ENCODE results near the gene SHTN1. TPM values are rescaled to one million over a fixed set of nuclear protein-coding genes. Genes with fewer than 3 reads are reported as not detected.

SHTN1 gene
- total RNA-seq, 2 donors from 2014 or later, result 0.19 to 0.31 TPM

DNA sequence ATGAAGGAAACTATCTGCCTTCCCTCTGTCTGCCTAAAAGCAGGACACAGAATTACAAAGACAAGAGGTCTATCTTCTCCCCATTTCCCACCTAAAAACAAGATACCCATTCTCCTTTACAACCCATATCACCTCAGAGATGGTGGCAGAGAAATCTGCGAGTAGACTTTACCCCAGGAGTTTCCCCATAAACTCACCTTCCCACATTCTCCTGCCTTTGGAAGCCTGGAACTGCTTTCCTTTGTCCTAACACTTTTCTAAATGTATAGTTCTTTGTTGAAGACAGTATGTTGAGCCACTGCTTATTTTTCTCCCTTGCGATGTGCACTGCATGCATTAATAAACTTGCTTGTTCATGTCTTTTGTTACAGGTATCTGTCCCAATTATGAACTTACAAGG is 8.0 kb downstream of the SHTN1 start:
- H3K4me3 Mint-ChIP-seq, result no peak overlapping the region
- H3K36me3 Mint-ChIP-seq (ENCODE audit: insufficient read depth in 2 of 2), result no peaks in the 10 kb centered on the region
- H3K4me1 Mint-ChIP-seq (ENCODE audit: low read depth), result no peaks in the 10 kb centered on the region
- DNase-seq, result no peak
- no peaks in the 10 kb centered on the region for H3K9me3 Mint-ChIP-seq
- H3K27ac Mint-ChIP-seq, result no peak overlapping the region
- no peak for ATAC-seq (replicated peaks in 1 of 2)
- H3K27me3 Mint-ChIP-seq (ENCODE audit: low read depth), result peaks cover 57% of the 10 kb centered on the region

DNA sequence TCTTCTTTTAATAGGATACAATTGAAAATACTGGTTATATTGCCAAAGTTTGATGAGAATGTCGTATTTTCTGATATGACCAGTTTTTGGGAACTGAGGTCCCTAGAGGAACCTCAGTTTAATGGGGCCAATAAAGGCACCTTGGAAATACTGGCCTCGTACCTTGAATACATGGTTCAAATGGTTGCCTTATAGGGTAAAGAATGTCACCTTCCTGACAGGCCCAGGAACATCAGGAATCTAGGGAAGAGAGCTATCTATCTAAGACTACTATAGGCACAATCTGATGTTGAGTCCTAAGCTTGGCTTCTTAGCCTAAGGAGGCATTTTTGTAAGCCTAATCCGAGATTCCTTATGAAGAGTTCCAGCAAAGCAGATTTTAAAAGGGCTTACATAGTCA is 9.3 kb downstream of the SHTN1 start:
- DNase-seq (no peak), ATAC-seq (replicated peaks in 1 of 2) (no peak)
- Mint-ChIP-seq H3K4me1 (ENCODE audit: low read depth) (no peaks in the 10 kb centered on the region), H3K27me3 (ENCODE audit: low read depth) (peaks cover 43% of the 10 kb centered on the region), H3K4me3 (no peak overlapping the region), H3K27ac (no peak overlapping the region), H3K9me3 (no peaks in the 10 kb centered on the region), H3K36me3 (ENCODE audit: insufficient read depth in 2 of 2) (no peaks in the 10 kb centered on the region)

- Mint-ChIP-seq H3K4me3 (no peak overlapping the region), H3K36me3 (ENCODE audit: insufficient read depth in 2 of 2) (no peaks in the 10 kb centered on the region), H3K27me3 (ENCODE audit: low read depth) (peaks cover 32% of the 10 kb centered on the region), H3K4me1 (ENCODE audit: low read depth) (no peaks in the 10 kb centered on the region), H3K27ac (no peak overlapping the region), H3K9me3 (no peaks in the 10 kb centered on the region)
- no peak for DNase-seq
- no peak for ATAC-seq (replicated peaks in 1 of 2)
Observed at GRCh38 chr10:116994113-116994890, 10.7 kb downstream of the SHTN1 start.

- Mint-ChIP-seq H3K9me3 (no peaks in the 10 kb centered on the region), H3K4me1 (ENCODE audit: low read depth) (no peaks in the 10 kb centered on the region), H3K27ac (no peak overlapping the region), H3K4me3 (no peak overlapping the region), H3K36me3 (ENCODE audit: insufficient read depth in 2 of 2) (no peaks in the 10 kb centered on the region), H3K27me3 (ENCODE audit: low read depth) (peaks cover 25% of the 10 kb centered on the region)
- DNase-seq (no peak), ATAC-seq (replicated peaks in 1 of 2) (no peak)
Observed at GRCh38 chr10:116993610-116994009, 11.4 kb downstream of the SHTN1 start.

DNA sequence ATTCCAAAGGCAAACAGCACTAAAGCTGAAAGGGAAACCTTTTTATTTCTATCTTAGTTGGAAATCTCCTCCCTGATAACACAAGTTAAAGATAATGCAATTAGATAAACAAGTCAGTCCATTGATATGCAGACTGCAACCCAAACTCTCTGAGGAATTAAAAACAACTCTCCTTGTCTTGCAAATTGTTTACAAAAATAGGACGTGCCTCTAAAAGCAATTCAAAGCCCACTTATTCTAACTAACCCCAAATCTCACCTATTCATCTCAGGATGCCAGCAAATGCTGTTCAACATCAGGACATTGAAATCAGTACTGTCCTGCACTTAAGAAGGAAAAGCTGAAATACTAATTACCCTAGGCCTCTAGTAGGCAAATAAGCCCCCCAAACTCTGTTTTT is 12.8 kb downstream of the SHTN1 start:
- no peaks in the 10 kb centered on the region for H3K36me3 Mint-ChIP-seq (ENCODE audit: insufficient read depth in 2 of 2)
- no peaks in the 10 kb centered on the region for H3K9me3 Mint-ChIP-seq
- no peak overlapping the region for H3K4me3 Mint-ChIP-seq
- H3K4me1 Mint-ChIP-seq (ENCODE audit: low read depth), result no peaks in the 10 kb centered on the region
- H3K27ac Mint-ChIP-seq, result no peak overlapping the region
- peaks cover 19% of the 10 kb centered on the region for H3K27me3 Mint-ChIP-seq (ENCODE audit: low read depth)
- DNase-seq (no peak), ATAC-seq (replicated peaks in 1 of 2) (no peak)

DNA sequence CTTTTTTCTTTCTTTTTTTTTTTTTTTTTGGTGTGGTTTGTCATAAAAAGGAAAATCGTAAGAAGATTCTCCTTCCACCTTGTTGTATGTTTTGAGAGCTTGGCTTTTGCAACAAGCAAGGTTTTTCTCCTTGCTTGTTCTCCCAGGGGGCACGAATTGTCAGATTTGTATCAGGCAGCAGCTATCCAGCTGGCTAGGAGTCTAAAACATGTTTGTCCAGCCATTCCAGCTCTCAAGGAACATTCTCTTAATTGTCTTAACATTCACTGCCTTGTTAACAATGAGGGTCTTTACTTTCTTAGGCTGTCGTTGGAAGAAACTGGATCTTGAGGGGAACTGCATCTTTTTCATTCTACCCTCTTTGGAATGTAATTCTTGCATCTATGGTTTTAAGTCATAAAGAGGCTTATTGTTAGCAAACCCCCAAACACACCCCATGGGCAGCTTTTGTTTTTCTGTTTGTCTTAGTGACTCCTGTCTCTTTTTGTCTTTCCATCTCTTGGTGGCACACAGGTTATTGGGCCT is 14.6 kb downstream of the SHTN1 start:
- no peak for DNase-seq
- peaks cover 5% of the 10 kb centered on the region for H3K27me3 Mint-ChIP-seq (ENCODE audit: low read depth)

GRCh38 chr10:116989439-116989838 is 15.5 kb downstream of the SHTN1 start:
- H3K27me3 Mint-ChIP-seq (ENCODE audit: low read depth), result no peaks in the 10 kb centered on the region
- no peak for DNase-seq
- H3K27ac Mint-ChIP-seq, result no peak overlapping the region
- H3K36me3 Mint-ChIP-seq (ENCODE audit: insufficient read depth in 2 of 2), result no peaks in the 10 kb centered on the region
- no peaks in the 10 kb centered on the region for H3K4me1 Mint-ChIP-seq (ENCODE audit: low read depth)
- no peak overlapping the region for H3K4me3 Mint-ChIP-seq
- peaks cover 0 to under 1% of the 10 kb centered on the region in 2 donors for H3K9me3 Mint-ChIP-seq
- ATAC-seq (replicated peaks in 1 of 2), result no peak

More for the DNA sequence above, 14.6 kb downstream of the SHTN1 start:
- H3K4me3 Mint-ChIP-seq, result no peak overlapping the region
- no peak overlapping the region for H3K27ac Mint-ChIP-seq
- H3K9me3 Mint-ChIP-seq, result no peaks in the 10 kb centered on the region
- no peaks in the 10 kb centered on the region for H3K36me3 Mint-ChIP-seq (ENCODE audit: insufficient read depth in 2 of 2)
- no peak for ATAC-seq (replicated peaks in 1 of 2)
- H3K4me1 Mint-ChIP-seq (ENCODE audit: low read depth), result no peaks in the 10 kb centered on the region

GRCh38 chr10:116988311-116988710 is 16.7 kb downstream of the SHTN1 start:
- no peak for ATAC-seq (replicated peaks in 1 of 2)
- Mint-ChIP-seq H3K36me3 (ENCODE audit: insufficient read depth in 2 of 2) (no peaks in the 10 kb centered on the region), H3K4me3 (no peak overlapping the region), H3K27ac (no peak overlapping the region), H3K4me1 (ENCODE audit: low read depth) (no peaks in the 10 kb centered on the region), H3K9me3 (peaks cover 0 to 1% of the 10 kb centered on the region in 2 donors), H3K27me3 (ENCODE audit: low read depth) (no peaks in the 10 kb centered on the region)
- no peak for DNase-seq

DNA sequence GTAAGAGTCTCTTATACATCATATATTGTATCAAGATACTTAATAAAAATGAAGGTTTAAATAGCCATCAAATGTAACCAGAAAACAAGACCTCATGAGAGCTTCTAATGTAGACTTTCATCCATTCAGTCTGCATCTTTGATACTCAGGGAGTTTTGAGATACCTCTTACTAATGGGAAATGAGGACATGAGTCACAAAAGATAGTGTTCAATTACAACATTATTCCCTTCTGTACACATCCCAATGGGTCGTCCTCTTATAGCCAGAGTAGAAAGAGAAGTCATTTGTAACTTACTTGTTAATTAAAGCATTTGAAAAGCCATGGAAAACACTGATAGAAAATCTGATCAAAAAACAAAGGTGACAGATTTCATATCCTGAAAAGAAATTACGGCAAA is 19.4 kb downstream of the SHTN1 start:
- no peaks in the 10 kb centered on the region for H3K4me1 Mint-ChIP-seq (ENCODE audit: low read depth)
- H3K27ac Mint-ChIP-seq, result no peak overlapping the region
- DNase-seq (no peak), ATAC-seq (replicated peaks in 1 of 2) (no peak)
- no peak overlapping the region for H3K4me3 Mint-ChIP-seq
- no peaks in the 10 kb centered on the region for H3K36me3 Mint-ChIP-seq (ENCODE audit: insufficient read depth in 2 of 2)
- H3K27me3 Mint-ChIP-seq (ENCODE audit: low read depth), result no peaks in the 10 kb centered on the region
- peaks cover 0 to 1% of the 10 kb centered on the region in 2 donors for H3K9me3 Mint-ChIP-seq

GRCh38 chr10:116984202-116984990 is 20.6 kb downstream of the SHTN1 start:
- Mint-ChIP-seq H3K27ac (no peak overlapping the region), H3K36me3 (ENCODE audit: insufficient read depth in 2 of 2) (no peaks in the 10 kb centered on the region), H3K9me3 (peaks cover 0 to 1% of the 10 kb centered on the region in 2 donors), H3K4me3 (no peak overlapping the region), H3K27me3 (ENCODE audit: low read depth) (no peaks in the 10 kb centered on the region), H3K4me1 (ENCODE audit: low read depth) (no peaks in the 10 kb centered on the region)
- DNase-seq, result no peak
- ATAC-seq (replicated peaks in 1 of 2), result no peak

DNA sequence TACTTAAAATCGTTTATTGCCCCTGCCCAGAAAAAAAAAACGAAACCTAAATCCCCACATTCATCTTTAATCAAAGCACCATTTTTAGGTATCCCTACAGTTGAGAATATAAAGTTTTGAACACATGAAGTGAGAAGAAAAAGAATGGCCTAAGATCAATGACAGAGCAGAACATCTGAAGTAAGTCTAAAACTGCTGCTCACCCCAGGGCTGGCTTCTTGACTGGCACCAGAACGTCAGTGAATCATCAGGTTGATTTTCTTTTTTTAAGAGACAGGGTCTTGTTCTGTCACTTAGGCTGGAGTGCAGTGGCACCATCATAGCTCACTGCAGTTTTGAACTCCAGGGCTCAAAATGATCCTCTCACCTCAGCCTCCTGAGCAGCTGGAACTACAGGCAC is 24.9 kb downstream of the SHTN1 start:
- Mint-ChIP-seq H3K4me1 (ENCODE audit: low read depth) (no peaks in the 10 kb centered on the region), H3K9me3 (peaks cover 0 to 1% of the 10 kb centered on the region in 2 donors), H3K27ac (no peak overlapping the region), H3K36me3 (ENCODE audit: insufficient read depth in 2 of 2) (no peaks in the 10 kb centered on the region), H3K4me3 (no peak overlapping the region), H3K27me3 (ENCODE audit: low read depth) (no peaks in the 10 kb centered on the region)
- DNase-seq (no peak), ATAC-seq (replicated peaks in 1 of 2) (no peak)

- DNase-seq, result no peak
- no peak for ATAC-seq (replicated peaks in 1 of 2)
- Mint-ChIP-seq H3K36me3 (ENCODE audit: insufficient read depth in 2 of 2) (no peaks in the 10 kb centered on the region), H3K27ac (no peak overlapping the region), H3K27me3 (ENCODE audit: low read depth) (no peaks in the 10 kb centered on the region), H3K4me3 (no peak overlapping the region), H3K4me1 (ENCODE audit: low read depth) (no peaks in the 10 kb centered on the region), H3K9me3 (no peaks in the 10 kb centered on the region)
Observed at GRCh38 chr10:116978901-116979300, 26.1 kb downstream of the SHTN1 start.

DNA sequence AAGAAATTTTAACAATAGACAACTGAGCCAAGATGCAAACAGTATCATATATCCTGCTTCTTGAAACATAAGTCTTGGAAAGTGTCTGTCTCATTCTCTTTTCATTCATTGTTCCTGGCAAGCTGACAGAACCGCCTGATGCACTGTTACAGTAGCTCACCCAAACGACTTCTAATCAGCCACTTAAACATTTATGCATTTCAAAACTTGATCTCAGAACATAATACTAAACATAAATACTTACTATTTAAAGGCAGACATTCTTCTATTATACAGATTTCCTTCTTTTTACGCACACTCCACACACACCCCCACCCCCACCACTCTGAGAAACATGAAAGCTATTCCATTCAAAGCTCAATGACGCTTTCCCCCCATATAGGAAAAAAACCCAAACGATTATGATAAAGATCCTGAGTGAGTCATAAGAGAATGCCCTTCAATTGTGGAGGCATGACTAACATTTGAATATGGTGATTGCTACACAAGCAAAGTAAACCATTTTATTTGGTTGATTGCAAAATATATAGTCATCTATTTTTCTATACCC is 30.5 kb downstream of the SHTN1 start:
- no peaks in the 10 kb centered on the region for H3K4me1 Mint-ChIP-seq (ENCODE audit: low read depth)
- ATAC-seq (replicated peaks in 1 of 2) (no peak), DNase-seq (no peak)
- H3K36me3 Mint-ChIP-seq (ENCODE audit: insufficient read depth in 2 of 2), result no peaks in the 10 kb centered on the region
- no peak overlapping the region for H3K27ac Mint-ChIP-seq
- no peak overlapping the region for H3K4me3 Mint-ChIP-seq
- no peaks in the 10 kb centered on the region for H3K9me3 Mint-ChIP-seq
- H3K27me3 Mint-ChIP-seq (ENCODE audit: low read depth), result peaks cover 8% of the 10 kb centered on the region

Measured in activated T-cell treated with anti-CD3 and anti-CD28 coated beads, Interleukin-2, amount 50 U/mL, for 72 hours (primary cell).